Measurements from ENCODE around the gene SCARF2.
"Not testable (repeated sequence)": the region's sequence is repeated elsewhere in the genome, so short reads cannot be mapped to it uniquely, and the experiment has no call there.

Gene SCARF2

GRCh38 chr22:20414450-20414849 lies 23.2 kb downstream of the SCARF2 start:
- in situ Hi-C loops (cut with MboI; ENCODE audit: low sequenced_read_pairs) = no loop called here

GRCh38 chr22:20414059-20414440 lies 23.6 kb downstream of the SCARF2 start:
- in situ Hi-C loops (cut with MboI; ENCODE audit: low sequenced_read_pairs) = no loop called here

- in situ Hi-C loops (cut with MboI; ENCODE audit: low sequenced_read_pairs) = no loop called here
These were observed 24.2 kb downstream of the SCARF2 start for GRCh38 chr22:20413217-20414058.

GRCh38 chr22:20412474-20413216 lies 25.0 kb downstream of the SCARF2 start:
- in situ Hi-C loops (cut with MboI; ENCODE audit: low sequenced_read_pairs) = no loop called here

- in situ Hi-C loops (cut with MboI; ENCODE audit: low sequenced_read_pairs) = not testable (repeated sequence)
These were observed 28.2 kb downstream of the SCARF2 start for GRCh38 chr22:20409385-20409784.

- in situ Hi-C loops (cut with MboI; ENCODE audit: low sequenced_read_pairs) = no loop called here
These were observed 28.7 kb downstream of the SCARF2 start for GRCh38 chr22:20408891-20409290.

GRCh38 chr22:20407829-20408228 lies 29.8 kb downstream of the SCARF2 start:
- in situ Hi-C loops (cut with MboI; ENCODE audit: low sequenced_read_pairs) = no loop called here

- in situ Hi-C loops (cut with MboI; ENCODE audit: low sequenced_read_pairs) = no loop called here
These were observed 30.8 kb downstream of the SCARF2 start for GRCh38 chr22:20406686-20407408.

GRCh38 chr22:20405931-20406685 lies 31.5 kb downstream of the SCARF2 start:
- in situ Hi-C loops (cut with MboI; ENCODE audit: low sequenced_read_pairs) = no loop called here

- in situ Hi-C loops (cut with MboI; ENCODE audit: low sequenced_read_pairs) = no loop called here
These were observed 32.2 kb downstream of the SCARF2 start for GRCh38 chr22:20405291-20405930.

GRCh38 chr22:20404881-20405280 lies 32.7 kb downstream of the SCARF2 start:
- in situ Hi-C loops (cut with MboI; ENCODE audit: low sequenced_read_pairs) = no loop called here

- in situ Hi-C loops (cut with MboI; ENCODE audit: low sequenced_read_pairs) = no loop called here
These were observed 33.9 kb downstream of the SCARF2 start for GRCh38 chr22:20403779-20404140.

GRCh38 chr22:20402960-20403778 lies 34.5 kb downstream of the SCARF2 start:
- in situ Hi-C loops (cut with MboI; ENCODE audit: low sequenced_read_pairs) = no loop called here

GRCh38 chr22:20401376-20402014 lies 36.1 kb downstream of the SCARF2 start:
- in situ Hi-C loops (cut with MboI; ENCODE audit: low sequenced_read_pairs) = no loop called here

GRCh38 chr22:20400606-20401375 lies 36.8 kb downstream of the SCARF2 start:
- in situ Hi-C loops (cut with MboI; ENCODE audit: low sequenced_read_pairs) = no loop called here

GRCh38 chr22:20399866-20400605 lies 37.6 kb downstream of the SCARF2 start:
- in situ Hi-C loops (cut with MboI; ENCODE audit: low sequenced_read_pairs) = no loop called here

GRCh38 chr22:20398420-20398819 lies 39.2 kb downstream of the SCARF2 start:
- in situ Hi-C loops (cut with MboI; ENCODE audit: low sequenced_read_pairs) = no loop called here

GRCh38 chr22:20397498-20397897 lies 40.1 kb downstream of the SCARF2 start:
- in situ Hi-C loops (cut with MboI; ENCODE audit: low sequenced_read_pairs) = no loop called here
